NCI-H1436 (cell line): Measurements from ENCODE around the gene PHLDA2.

ENCODE experiments used
- DNase-seq: peaks from one replicate; lab custom pipeline; 2025; lab: John Stamatoyannopoulos, UW

Gene PHLDA2

DNA sequence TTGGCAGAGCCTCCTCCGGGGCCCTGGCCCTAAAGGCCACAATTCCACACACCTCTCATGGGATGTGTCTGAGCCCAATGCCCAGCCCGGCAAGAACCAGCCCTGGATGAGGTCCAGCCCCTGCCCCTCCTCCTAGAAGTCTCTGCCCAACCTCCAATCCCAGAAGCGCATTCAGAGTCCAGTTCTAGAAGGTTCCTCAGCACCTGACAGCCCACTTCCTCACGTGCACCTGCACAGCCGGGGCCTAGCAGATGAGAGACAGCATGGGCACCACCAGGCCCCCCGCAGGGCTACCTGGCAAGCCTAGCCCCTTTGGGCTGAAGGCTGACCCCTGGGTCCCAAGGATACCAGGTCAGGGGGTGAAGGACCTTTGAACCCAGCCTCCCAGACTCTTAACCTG lies 32.2 kb downstream of the PHLDA2 start:
- DNase-seq, result no peak

DNA sequence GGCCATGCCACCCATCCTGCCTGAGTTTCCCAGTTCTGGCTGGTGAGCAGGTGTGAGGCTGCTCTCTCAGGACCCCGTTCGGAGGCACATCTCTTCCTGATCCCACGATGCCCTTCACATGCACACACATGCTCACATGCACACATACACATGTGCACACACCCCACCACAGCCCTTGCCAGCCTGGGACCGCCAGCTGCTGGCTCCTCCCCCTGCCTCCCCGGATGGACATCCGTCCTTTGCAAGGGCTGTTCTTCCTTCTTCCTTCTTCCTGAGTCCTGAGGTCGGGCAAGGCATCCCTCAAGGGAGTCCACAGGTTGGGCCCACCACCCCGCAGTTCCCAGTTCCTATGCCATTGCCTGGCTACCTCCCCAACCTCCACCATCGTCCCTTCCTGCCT lies 33.2 kb downstream of the PHLDA2 start:
- DNase-seq, result no peak

DNA sequence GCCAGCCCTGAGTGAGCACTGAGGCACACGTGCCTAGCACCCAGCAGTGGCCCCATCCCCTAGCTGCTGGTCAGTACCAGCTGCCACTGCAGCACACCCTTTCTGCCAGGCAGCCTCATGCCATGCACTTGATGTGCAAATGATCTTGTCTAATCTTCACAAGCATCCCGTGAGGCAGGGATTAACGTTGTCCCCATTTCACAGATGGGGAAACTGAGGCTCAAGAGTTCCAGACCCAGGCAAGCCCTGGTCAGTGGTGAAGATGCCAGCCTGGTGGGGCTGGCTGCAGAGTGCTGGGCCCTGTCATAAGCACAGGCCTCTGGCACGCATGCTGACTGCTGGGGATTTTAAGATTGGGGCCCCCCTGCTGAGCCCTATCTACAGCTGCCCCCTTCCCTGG lies 35.3 kb downstream of the PHLDA2 start:
- no peak for DNase-seq

DNA sequence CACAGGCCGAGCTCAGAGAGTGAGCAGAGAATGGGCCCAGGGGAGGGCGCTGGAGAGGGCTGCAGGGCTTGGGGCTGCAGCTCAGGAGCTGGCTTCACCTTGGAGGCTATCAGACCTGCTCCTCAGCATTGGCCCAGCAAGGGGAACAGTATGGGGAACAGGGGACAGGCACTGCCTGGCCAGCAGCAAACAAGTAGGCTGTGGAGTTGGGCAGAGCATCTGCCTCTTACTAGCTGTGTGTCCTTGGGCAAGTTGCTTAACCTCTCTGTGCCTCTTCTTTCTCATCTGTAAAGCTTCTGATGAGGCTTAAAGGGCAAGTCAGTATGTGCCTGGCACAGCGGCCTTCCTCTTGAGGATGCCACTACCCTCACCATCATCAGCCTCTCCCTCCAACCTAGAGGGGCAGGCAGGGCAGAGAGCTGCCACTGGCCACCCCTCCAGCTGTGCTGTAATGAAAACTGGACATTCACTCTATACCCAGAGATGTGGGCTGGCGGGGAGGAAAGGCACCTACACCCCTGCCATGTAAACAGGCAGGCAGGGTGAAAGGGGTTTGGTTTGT lies 36.2 kb downstream of the PHLDA2 start:
- no peak for DNase-seq

DNA sequence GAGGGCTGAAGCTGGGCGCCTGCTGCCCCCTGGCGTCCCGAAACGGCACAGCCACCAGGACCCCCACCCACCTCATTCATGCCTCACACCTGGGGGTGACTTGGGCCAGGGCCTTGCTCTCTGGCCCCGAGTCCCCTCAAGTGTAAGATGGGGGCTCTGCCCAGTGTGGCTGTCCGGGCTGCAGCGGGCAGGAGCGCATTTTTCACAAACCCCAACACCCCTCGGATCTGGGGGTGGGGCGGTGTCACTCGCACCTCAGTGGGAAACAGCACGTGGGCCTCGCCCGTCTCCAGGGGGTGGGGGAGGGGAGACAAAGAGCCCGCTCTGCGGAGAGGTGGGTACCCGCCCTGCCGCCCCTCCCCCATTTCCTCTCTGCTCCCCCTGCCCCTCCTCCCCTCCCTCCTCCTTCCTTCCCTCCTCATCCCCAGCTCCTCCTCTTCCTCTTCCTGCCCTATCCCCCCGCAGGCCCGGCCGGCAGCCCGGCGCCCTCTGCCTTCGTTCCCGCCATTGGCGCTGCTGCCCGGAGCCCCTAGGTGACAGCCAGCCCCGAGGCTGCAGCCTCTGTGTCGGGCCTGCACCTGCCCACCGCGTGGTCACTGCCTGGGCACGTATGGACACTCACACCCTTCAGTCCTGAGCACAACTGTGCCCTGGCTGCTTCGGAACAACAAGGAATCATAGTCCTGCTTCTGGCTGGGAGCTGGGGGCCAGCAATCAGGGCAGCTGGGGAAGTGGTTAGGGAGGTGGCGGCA lies 36.8 kb downstream of the PHLDA2 start:
- peak; percentile 76 for DNase-seq

DNA sequence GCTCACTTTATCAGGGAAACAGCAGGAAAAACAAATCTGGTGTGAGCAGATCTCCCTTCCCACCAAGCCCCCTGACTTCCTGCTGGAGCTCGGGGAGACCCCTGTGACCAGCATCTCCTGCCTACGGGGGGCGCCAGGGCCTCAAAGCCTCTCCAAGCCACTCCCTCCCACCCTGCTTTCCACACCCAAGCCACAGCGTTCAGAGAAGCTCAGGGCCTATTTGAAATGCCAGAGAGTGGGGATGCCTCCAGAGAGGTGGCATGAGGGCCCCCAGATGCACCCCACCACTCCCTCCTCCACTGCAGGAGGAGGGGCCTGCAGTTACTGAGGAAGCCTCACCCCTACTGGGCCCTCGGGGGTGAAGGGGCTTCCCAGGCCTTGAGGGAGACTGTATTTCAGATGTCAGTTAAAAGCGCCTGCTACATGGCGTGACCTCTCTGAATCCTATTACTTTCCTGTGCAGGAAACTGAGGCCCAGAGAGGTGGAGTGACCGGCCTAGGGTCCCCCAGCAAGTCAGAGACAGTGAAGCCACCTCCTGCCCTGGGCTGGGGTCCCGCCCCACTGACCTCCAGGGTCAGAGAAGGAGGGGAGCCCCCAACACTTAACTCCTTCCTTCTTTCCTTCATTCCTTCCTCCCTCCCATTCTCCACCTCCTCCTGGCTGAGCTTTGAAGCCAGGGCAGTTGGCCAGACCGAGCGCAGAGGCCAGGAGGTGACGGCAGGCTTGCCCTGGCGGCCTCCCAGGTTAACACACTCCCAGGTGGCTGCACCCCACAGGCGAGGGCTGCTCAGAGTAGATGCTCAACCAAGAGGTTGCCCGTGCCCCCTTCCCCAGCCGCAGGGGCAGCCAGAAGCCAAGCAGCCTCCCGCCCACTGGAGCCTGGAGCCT lies 37.6 kb downstream of the PHLDA2 start:
- DNase-seq, result no peak

DNA sequence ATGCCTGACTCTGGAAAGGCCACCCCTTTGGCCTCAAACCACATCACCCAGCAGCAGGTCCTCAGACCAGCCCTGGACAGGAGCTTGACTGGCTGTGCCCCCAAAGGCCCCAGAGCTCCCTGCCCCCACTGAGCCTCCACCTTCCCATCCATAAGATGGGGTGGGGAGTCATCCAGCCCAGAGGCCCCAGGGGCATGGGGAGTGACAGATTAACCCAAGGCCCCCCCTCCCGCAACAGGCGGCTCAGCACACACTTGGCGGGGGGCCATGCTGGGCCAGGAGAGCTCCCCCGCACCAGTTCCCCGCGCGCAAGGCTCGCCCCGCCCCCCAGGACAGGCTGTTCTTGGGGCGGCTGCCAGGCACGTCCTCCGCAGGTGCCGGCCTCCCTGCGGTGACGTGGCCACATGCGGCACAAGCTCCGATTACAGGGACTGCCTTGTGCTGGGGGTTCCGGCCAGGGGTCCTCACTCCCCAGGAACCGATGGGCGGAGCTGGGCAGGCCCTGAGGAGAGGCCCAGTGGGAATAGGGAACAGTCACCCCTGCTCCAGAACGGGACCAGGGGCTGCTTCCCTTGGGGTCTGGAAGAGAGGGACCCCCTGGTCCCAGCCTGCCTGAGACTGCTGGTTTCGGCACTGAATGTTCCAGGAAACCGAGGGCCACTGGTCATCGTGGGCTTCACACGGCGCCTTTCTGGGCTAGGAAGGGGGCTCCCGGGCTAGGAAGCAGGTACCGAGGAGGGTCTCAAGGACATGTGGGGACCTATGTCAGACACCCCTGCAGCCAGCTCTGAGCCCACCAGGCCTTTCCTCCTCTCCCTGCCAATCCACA lies 38.5 kb downstream of the PHLDA2 start:
- DNase-seq, result peak; percentile 68

DNA sequence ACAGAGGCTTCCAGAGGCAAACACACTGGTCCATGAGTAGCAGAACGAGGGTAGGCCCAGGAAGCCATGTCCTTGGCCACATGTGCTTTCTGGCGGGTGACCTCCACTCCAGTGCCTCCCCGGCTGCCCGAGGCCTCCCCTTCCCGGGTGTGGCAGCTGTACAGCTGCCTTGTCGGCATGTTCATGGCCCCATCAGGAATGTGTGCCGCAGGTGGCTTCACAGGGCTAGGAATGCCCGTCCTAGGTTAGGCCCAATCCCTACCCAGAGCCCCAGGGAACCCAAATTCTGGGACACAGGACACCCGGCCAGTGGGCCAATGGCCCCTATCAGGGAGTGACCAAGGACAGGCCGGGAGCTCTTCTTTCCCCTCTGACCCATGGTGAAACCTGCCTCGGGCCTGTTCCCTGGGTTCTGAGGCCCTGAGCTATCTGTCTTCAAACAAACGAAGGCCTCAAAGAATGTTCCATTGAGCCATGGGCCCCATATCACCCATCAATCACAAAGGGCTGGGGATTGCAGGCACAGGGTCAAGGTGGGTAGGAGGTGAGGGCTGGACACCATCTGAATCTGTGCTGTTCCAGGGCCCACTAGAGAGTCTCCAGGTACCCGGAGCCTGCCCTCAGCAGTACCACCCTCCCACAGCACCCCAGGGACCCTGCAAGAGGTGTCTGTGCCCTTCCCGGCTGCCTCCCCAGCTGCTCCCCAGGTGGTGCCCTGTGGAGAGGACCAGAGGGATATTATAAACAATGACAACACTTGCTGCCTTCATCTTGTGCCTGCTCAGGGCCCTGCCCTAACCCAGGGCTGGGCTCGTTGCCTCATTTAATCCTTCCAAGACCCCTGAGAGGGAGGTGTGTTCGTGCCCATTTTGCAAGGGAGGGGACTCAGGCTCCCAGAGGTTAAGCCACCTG lies 39.6 kb downstream of the PHLDA2 start:
- no peak for DNase-seq

DNA sequence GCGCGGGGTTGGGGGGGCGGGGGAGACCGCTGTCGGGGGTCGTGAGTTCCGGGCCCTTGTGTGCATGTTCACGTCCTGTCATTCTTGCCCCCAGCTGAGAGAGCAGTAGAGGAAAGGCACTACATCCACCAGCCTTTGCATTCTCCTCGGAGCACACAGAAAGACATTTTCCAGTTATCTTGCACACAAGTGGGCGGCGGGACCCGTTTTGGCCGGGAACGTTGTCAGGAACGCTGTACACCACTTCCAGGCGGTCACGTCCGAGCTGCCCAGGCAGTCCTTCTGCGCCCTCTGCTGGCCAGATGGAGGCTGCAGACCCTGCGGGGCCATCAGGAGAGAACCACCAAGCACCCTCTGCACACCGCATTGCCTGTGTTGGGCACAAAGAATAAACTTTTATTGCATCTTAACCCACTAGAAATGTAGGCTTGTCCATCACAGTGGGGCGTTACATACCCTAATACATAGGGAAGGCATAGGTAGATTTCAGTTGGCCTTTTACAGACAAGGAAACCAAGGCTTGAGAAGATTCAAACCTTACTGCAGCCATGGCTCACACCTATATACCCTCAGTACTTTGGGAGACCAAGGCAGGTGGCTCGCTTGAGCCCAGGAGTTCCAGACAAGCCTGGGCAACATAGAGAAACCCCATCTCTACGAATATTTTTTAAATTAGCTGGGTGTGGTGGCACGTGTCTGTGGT lies 40.8 kb downstream of the PHLDA2 start:
- DNase-seq, result peak; percentile 72

DNA sequence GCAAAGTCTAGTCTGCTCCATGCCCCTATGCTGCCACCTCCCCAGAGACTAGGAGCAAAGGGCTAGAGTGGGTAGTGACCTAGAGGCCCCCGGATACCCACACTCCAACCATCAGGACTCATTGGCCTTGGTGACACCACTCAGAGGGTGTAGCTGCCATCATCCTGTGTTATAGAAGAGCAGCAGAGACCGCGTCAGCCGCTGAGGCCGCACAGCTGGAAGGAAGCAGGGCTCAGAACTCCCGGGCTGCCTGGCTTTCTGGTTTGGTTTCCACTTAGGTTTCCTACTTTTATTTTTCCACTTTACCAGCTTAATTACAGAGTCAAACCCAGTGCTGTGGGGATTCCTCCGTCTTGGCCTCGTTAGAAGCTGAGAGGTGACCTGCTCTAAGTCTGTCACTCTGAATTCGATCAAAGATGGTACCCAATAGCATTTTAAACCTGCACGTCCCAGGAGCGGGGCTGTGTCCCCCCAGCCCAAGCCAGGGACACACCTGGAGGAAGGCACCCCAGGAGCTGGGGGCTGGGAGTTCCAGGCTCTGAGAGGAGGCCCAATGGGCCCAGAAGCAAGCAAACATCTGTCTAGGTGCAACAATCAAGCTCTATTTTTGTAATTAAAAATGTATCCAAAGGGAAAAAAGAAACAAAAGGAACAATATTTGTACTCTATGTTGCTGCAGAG lies 41.6 kb downstream of the PHLDA2 start:
- no peak for DNase-seq

DNA sequence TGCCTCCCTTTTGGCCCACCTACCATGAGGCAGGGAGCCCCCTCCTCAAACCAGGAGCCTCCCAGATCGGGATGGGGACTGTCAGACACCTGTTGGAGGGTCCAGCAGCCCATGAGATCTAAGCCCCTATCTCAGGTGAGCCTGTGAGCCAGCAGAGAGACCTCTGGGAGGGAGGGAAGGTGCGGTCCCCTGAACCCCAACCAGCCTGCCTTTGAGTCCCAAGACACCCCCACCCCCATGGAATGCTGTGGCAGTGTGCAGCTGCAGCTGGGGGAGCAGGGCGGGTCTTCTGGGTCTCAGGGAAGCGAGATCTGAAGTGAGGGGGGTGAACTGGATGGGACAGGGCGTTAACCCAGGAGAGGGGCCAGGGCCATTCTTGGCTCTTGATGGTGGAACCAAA lies 42.3 kb downstream of the PHLDA2 start:
- DNase-seq, result no peak

DNA sequence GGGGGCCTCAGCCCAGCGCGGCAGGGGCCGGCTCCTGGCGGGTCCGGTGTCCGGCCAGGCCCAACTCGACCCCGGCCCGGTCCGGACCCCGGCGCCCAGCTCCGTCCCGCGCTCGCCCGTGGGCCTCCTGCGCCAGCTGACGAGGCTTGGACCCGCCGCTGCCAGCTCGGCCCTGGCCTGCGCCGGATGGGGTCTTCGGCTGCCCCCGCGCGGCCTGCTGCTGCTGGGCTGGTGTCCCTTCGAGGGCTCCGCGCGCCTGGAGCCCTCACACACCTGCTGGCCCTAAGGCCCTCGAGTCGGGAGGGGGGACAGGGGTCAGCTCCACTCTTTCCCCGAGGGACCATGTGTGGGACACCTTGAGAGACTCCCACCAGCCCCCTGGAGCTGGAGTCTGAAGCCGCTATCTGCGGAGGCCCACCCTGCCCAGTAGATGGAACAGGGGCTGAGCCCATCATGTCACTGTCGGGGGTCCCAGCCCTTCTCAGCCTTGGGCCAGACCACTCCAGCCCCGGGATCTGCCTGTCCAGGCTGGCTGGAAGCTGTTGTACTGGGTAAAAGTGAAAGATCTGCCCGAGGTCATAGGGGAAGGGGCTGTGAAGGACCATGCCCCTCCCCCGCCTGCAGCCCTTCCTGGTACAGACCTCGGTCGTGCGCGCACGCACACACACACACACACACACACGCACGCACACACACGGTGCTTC lies 42.9 kb downstream of the PHLDA2 start:
- no peak for DNase-seq

DNA sequence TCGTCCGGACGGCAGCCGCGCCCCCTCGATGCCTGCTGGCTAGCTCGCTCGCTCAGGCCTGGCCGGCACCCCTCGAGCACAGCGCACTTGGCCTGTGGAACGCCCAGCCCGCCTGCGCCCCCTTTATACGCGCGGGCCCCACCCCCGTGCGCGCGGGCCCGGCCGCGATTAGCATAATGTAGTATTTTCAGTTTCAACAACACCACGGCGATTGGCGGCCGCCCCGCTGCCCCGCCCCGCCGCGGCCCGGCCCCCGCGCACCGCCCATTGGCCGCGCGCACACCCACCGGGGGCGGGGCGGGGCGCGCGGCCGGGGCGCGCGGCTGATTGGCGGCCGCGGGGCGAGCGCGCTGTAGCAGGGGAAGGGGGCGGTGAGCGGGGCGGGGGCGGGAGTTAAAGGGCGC lies 43.5 kb downstream of the PHLDA2 start, which contains the start of gene CDKN1C:
Gene CDKN1C (minus strand): TSS at position 98 of the 404 bp plus-strand sequence. CDS start 319 bp downstream, outside the sequence.
- DNase-seq, result peak; percentile 89

DNA sequence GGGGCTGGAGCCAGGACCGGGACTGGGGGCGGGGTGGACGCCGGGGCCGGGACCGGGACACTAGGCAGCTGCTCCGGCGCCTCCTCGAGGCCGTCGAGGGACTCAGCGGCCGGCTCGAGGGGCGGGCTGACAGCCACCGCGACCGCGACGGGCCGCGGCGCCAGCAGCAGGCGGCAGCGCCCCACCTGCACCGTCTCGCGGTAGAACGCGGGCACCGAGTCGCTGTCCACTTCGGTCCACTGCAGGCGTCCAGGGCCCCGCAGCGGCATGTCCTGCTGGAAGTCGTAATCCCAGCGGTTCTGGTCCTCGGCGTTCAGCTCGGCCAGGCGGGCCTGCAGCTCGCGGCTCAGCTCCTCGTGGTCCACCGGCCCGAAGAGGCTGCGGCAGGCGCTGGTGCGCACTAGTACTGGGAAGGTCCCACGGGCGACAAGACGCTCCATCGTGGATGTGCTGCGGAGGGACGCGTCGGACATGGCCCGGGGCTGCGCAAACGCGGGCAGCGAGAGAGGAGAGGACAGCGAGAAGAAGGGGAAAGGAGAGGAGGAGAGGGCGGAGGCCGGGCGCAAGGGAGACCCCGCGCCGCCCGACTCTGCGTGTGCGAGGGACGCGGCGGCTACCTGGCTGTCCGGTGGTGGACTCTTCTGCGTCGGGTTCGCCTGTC lies 44.1 kb downstream of the PHLDA2 start:
- no peak for DNase-seq

DNA sequence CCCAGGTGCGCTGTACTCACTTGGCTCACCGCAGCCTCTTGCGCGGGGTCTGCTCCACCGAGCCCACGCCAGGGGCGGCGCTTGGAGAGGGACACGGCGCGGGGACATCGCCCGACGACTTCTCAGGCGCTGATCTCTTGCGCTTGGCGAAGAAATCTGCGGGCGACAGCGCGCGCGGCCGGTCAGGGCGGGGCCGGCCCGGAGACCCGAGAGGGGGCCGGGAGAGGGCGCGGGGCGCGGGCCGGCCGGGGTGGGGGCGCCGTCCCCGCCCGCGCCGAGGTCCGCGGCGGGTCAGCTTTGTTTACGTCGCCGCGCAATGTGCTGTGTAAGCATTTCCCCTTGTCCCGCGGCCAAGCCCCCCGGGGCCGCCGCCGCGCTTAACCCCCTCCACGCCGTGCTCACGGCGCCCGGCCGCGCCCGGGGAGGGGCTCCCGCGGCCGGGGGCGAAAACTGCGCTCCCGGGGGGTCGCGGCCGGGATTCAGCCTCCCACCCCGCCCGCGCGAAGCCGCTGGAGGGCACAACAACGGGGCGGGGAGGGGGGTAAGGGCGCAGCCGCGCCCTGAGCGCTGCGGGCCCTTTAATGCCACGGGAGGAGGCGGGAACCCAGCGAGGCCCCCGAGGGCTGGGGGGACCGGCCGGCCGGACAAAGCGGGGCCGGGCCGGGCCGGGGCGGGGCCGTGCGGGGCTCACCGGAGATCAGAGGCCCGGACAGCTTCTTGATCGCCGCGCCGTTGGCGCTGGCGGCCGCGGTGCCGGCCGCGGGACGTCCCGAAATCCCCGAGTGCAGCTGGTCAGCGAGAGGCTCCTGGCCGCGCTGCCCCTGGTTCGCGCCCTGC lies 45.0 kb downstream of the PHLDA2 start:
- DNase-seq, result no peak

DNA sequence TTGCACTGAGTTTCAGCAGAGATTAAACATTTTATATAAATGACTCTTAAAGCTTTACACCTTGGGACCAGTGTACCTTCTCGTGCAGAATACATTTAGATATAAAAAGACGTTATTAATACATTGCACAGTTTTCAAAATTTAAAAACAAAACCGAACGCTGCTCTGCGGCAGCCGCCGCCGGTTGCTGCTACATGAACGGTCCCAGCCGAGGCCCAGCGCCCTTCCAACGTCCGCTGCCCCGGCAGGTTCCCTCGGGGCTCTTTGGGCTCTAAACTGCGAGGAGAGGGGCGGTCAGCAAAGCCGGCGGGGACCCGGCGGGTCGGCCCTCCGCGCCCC lies 45.6 kb downstream of the PHLDA2 start:
- DNase-seq, result no peak

DNA sequence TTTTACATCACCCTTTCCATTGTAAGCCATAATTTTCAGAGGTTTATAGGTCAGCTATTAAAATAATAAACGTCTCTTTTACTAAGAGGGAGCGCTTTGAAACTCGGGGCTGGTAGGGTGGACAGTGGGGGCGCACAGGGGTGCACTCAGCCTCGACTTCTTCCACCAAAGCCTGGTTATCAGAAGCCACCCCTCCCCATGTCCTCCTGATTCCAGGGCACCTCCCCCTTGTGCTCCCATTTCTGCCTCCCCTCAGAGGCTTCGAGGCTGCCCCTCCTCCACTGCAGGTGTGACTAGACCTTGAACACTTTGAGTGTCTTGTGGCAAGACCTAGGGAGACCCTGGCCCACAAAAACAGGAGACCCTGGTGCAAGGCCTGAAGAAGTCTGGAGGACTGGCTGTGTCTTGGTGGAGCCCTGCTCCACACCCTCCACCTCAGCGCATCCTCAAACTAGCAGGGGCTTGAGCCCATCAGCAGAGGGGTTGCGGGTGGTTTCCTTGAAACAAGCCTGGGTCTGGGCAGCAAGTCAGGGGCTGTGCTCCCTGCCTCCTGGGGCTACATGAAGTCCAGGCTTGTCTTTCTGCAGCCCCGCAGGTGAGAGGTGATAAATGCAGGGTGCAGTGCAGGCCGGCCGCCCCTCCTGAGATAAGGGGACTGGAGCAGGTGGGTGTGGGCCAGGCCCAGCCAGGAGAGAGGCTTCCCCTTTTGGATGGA lies 46.7 kb downstream of the PHLDA2 start:
- DNase-seq, result no peak
